Mesodermal cell (in vitro differentiated cells): ENCODE measurements around the gene NDUFS5.
"Not testable (repeated sequence)": the region's sequence is repeated elsewhere in the genome, so short reads cannot be mapped to it uniquely, and the experiment has no call there.

ENCODE experiments used
- H3K27ac ChIP-seq: 2 replicates; pipeline ENCODE4 v1.7.0; 2013; ENCODE audit warnings: mild to moderate bottlenecking, low read depth, low read length, moderate library complexity; ENCODE audit not compliant: severe bottlenecking
- H3K36me3 ChIP-seq: 2 replicates; pipeline ENCODE4 v1.7.1; 2013; ENCODE audit warnings: mild to moderate bottlenecking, low read length, moderate library complexity; ENCODE audit not compliant: control insufficient read depth, insufficient read depth
- H3K4me1 ChIP-seq: one replicate; pipeline ENCODE4 v1.7.1; 2013; ENCODE audit warnings: mild to moderate bottlenecking, low read length; ENCODE audit not compliant: insufficient read depth, control insufficient read depth, poor library complexity, severe bottlenecking
- H3K4me3 ChIP-seq: 2 replicates; pipeline ENCODE4 v1.7.0; 2013; ENCODE audit warnings: low read length, control low read depth, mild to moderate bottlenecking; ENCODE audit not compliant: insufficient read depth, poor library complexity, severe bottlenecking; ENCODE audit errors: extremely low read depth
- H3K9me3 ChIP-seq: 2 replicates; pipeline ENCODE4 v1.7.1; 2013; ENCODE audit warnings: mild to moderate bottlenecking, low read length, moderate library complexity; ENCODE audit not compliant: control insufficient read depth
- WGBS, 2 experiments: methylation state at CpG; one replicate each; pipeline ENCODE4 v1.1.5; 2013; ENCODE audit warnings: missing lambda C conversion rate in 2 of 2; ENCODE audit not compliant: insufficient coverage in 2 of 2; 5-methylcytosine and 5-hydroxymethylcytosine counted together

NDUFS5 gene

GRCh38 chr1:39017266-39017665, 8.9 kb upstream of the NDUFS5 start:
- no peaks in the 10 kb centered on the region for H3K9me3 ChIP-seq
- H3K36me3 ChIP-seq: peaks cover 6% of the 10 kb centered on the region
- H3K4me1 ChIP-seq: no peaks in the 10 kb centered on the region
- no peak overlapping the region for H3K4me3 ChIP-seq
- WGBS, 2 experiments: 75 to 86% methylated on average over 5 of the region's 5 CpGs
- H3K27ac ChIP-seq: no peak overlapping the region

- WGBS, 2 experiments: no CpG with 5 or more reads among the region's 1 CpG
- not testable (repeated sequence) for H3K36me3 ChIP-seq, H3K4me3 ChIP-seq, H3K9me3 ChIP-seq, H3K4me1 ChIP-seq, H3K27ac ChIP-seq
Measured at GRCh38 chr1:39020494-39020893, 5.7 kb upstream of the NDUFS5 start.

GRCh38 chr1:39021426-39021825, 4.7 kb upstream of the NDUFS5 start:
- Histone ChIP-seq H3K27ac (no peak overlapping the region), H3K4me3 (no peak overlapping the region), H3K9me3 (no peaks in the 10 kb centered on the region), H3K4me1 (peaks cover 5% of the 10 kb centered on the region), H3K36me3 (no peaks in the 10 kb centered on the region)
- 75% methylated on average over 1 of the region's 1 CpG; no CpG with 5 or more reads in 1 of the 2 experiments for WGBS, 2 experiments

- WGBS, 2 experiments: 57 to 63% methylated on average over 1 of the region's 1 CpG
- peaks cover 5% of the 10 kb centered on the region for H3K4me1 ChIP-seq
- peaks cover under 1% of the 10 kb centered on the region for H3K36me3 ChIP-seq
- H3K9me3 ChIP-seq: no peaks in the 10 kb centered on the region
- H3K27ac ChIP-seq: no peak overlapping the region
- no peak overlapping the region for H3K4me3 ChIP-seq
Measured at GRCh38 chr1:39023140-39023539, 3.0 kb upstream of the NDUFS5 start.

GRCh38 chr1:39026866-39027507, 837 bp downstream of the NDUFS5 start:
- Histone ChIP-seq H3K9me3 (no peaks in the 10 kb centered on the region), H3K27ac (peak overlapping the region; percentile 93), H3K4me1 (peaks cover 5% of the 10 kb centered on the region), H3K36me3 (peaks cover 39% of the 10 kb centered on the region), H3K4me3 (peak overlapping the region; percentile 89)
- WGBS, 2 experiments: 6 to 8% methylated on average over 13 to 18 of the region's 30 CpGs

- Histone ChIP-seq H3K9me3 (no peaks in the 10 kb centered on the region), H3K27ac (no peak overlapping the region), H3K4me3 (no peak overlapping the region), H3K36me3 (peaks cover 91% of the 10 kb centered on the region), H3K4me1 (no peaks in the 10 kb centered on the region)
- WGBS, 2 experiments: 87 to 100% methylated on average over 2 to 3 of the region's 6 CpGs
Measured at GRCh38 chr1:39034114-39034654, 8.0 kb downstream of the NDUFS5 start.

GRCh38 chr1:39036678-39037077, 10.5 kb downstream of the NDUFS5 start:
- 94 to 99% methylated on average over 5 of the region's 5 CpGs for WGBS, 2 experiments
- Histone ChIP-seq H3K9me3 (no peaks in the 10 kb centered on the region), H3K36me3 (peaks cover 77% of the 10 kb centered on the region), H3K4me3 (no peak overlapping the region), H3K27ac (no peak overlapping the region), H3K4me1 (no peaks in the 10 kb centered on the region)

GRCh38 chr1:39043513-39043912, 17.4 kb downstream of the NDUFS5 start:
- H3K9me3 ChIP-seq: no peaks in the 10 kb centered on the region
- no peak overlapping the region for H3K27ac ChIP-seq
- H3K36me3 ChIP-seq: peaks cover 27% of the 10 kb centered on the region
- 98 to 100% methylated on average over 1 to 3 of the region's 3 CpGs for WGBS, 2 experiments
- H3K4me1 ChIP-seq: peaks cover 16% of the 10 kb centered on the region
- H3K4me3 ChIP-seq: no peak overlapping the region

GRCh38 chr1:39044762-39045161, 18.6 kb downstream of the NDUFS5 start:
- Histone ChIP-seq H3K36me3 (peaks cover 26% of the 10 kb centered on the region), H3K4me1 (peaks cover 19% of the 10 kb centered on the region), H3K27ac (no peak overlapping the region), H3K4me3 (no peak overlapping the region), H3K9me3 (no peaks in the 10 kb centered on the region)
- WGBS, 2 experiments: 100% methylated on average over 1 of the region's 1 CpG

GRCh38 chr1:39045231-39045630, 19.1 kb downstream of the NDUFS5 start:
- no peak overlapping the region for H3K4me3 ChIP-seq
- no peaks in the 10 kb centered on the region for H3K9me3 ChIP-seq
- WGBS, 2 experiments: 94 to 100% methylated on average over 4 to 7 of the region's 8 CpGs

GRCh38 chr1:39046613-39047210, 20.6 kb downstream of the NDUFS5 start:
- H3K27ac ChIP-seq: peak overlapping the region; percentile 89
- no peaks in the 10 kb centered on the region for H3K9me3 ChIP-seq
- H3K4me3 ChIP-seq: no peak overlapping the region
- H3K36me3 ChIP-seq: peaks cover 14% of the 10 kb centered on the region
- 100% methylated on average over 2 to 4 of the region's 6 CpGs for WGBS, 2 experiments
- H3K4me1 ChIP-seq: peaks cover 19% of the 10 kb centered on the region

More at GRCh38 chr1:39045231-39045630, 19.1 kb downstream of the NDUFS5 start:
- Histone ChIP-seq H3K27ac (no peak overlapping the region), H3K36me3 (peaks cover 24% of the 10 kb centered on the region), H3K4me1 (peaks cover 19% of the 10 kb centered on the region)
